Measurements from ENCODE around the gene HOXB8.

DNA sequence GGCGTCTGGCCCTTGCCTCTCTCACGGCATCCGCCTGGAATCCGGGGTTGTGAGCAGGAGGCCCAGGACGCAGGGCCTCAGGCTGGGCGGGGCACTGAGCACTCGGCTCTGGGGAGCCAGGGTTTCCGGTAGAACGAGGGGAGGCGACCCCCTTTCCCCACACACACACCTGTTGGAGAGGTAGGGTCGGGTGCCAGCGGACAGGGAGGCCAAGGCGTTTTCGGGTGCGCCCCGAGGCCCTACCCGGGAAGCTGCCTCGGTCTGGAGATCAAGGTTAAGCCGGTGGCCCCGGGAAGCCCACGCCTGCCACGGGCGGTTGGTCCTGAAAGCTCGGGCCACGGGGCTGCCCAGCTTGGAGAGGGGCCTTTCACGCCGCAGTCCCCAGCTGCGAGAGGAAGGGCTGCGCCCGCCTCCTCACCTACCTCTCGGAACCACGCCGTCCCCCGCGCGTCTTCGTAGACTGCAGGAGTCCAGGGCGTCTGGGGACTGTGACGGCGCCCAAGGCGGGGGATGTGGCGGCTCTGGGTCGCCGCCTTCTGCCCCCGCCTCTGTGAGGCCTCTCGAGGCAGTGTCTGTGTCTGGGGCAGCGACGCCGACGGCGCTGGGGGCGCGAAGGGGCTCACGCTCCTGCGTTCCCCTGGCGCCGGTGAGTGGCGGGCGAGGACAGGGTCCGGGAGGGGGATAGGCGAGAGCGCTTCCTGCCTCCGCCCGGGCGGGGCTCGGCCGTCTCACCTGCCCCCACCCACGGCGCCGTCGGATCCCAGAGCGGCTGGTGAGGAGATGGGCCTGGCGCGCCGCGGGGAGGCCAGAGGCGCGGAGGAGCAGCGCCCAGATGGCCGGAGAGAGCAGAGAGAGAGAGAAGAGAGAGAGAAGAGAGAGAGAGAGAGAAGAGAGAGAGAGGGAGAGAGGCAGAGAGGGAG is 31.4 kb upstream of the HOXB8 start:
- TF ChIP-seq, protein P1, sequence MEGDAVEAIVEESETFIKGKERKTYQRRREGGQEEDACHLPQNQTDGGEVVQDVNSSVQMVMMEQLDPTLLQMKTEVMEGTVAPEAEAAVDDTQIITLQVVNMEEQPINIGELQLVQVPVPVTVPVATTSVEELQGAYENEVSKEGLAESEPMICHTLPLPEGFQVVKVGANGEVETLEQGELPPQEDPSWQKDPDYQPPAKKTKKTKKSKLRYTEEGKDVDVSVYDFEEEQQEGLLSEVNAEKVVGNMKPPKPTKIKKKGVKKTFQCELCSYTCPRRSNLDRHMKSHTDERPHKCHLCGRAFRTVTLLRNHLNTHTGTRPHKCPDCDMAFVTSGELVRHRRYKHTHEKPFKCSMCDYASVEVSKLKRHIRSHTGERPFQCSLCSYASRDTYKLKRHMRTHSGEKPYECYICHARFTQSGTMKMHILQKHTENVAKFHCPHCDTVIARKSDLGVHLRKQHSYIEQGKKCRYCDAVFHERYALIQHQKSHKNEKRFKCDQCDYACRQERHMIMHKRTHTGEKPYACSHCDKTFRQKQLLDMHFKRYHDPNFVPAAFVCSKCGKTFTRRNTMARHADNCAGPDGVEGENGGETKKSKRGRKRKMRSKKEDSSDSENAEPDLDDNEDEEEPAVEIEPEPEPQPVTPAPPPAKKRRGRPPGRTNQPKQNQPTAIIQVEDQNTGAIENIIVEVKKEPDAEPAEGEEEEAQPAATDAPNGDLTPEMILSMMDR (IDR thresholded peaks at IDR 0.05; ENCODE audit: insufficient read depth, low read length, poor library complexity, severe bottlenecking): no peak
- no peak for TF ChIP-seq EZH2phosphoT487 (conservative IDR thresholded peaks at IDR 0.05; ENCODE audit: low read length)

Data from SU-DHL-6 (cell line).